ENCODE data around the gene EIF1. TPM values are rescaled to one million over a fixed set of nuclear protein-coding genes. Genes with fewer than 3 reads are reported as not detected.

Gene EIF1
- total and polyA plus RNA-seq, 8 donors = 697 to 782 (median 723) TPM

GRCh38 chr17:41678907-41679739 lies 9.6 kb upstream of the EIF1 start:
- Histone ChIP-seq H3K27me3 (no peaks in the 10 kb centered on the region), H3K36me3 (no peaks in the 10 kb centered on the region), H3K9me3 (no peaks in the 10 kb centered on the region), H3K4me1 (peaks cover 11 to 46% of the 10 kb centered on the region in 2 donors), H3K27ac (peak overlapping the region; percentile 87 to 92), H3K4me3 (peak overlapping the region; percentile 12 to 40)
- TF ChIP-seq CTCF (IDR thresholded peaks at IDR 0.05) = no peak
- ATAC-seq (peak; percentile 82), DNase-seq (peak in 1 of 4 donors; percentile 60)
- intact Hi-C loops (cut with DNase I) = no loop called here

GRCh38 chr17:41679740-41680425 lies 8.8 kb upstream of the EIF1 start:
- Histone ChIP-seq H3K4me3 (no peak overlapping the region), H3K27ac (peak overlapping the region; percentile 87 to 92), H3K27me3 (no peaks in the 10 kb centered on the region), H3K4me1 (peaks cover 11 to 45% of the 10 kb centered on the region in 2 donors), H3K36me3 (no peaks in the 10 kb centered on the region), H3K9me3 (no peaks in the 10 kb centered on the region)
- no peak for DNase-seq
- no peak for ATAC-seq
- no peak for TF ChIP-seq CTCF (IDR thresholded peaks at IDR 0.05)
- intact Hi-C loops (cut with DNase I) = no loop called here

GRCh38 chr17:41680426-41681040 lies 8.2 kb upstream of the EIF1 start:
- H3K4me3 ChIP-seq = no peak overlapping the region
- TF ChIP-seq CTCF (IDR thresholded peaks at IDR 0.05) = no peak
- H3K9me3 ChIP-seq = no peaks in the 10 kb centered on the region
- intact Hi-C loops (cut with DNase I) = no loop called here
- no peaks in the 10 kb centered on the region for H3K36me3 ChIP-seq
- peaks cover 11 to 39% of the 10 kb centered on the region in 2 donors for H3K4me1 ChIP-seq
- DNase-seq (no peak), ATAC-seq (no peak)
- no peak overlapping the region for H3K27ac ChIP-seq
- no peaks in the 10 kb centered on the region for H3K27me3 ChIP-seq

DNA sequence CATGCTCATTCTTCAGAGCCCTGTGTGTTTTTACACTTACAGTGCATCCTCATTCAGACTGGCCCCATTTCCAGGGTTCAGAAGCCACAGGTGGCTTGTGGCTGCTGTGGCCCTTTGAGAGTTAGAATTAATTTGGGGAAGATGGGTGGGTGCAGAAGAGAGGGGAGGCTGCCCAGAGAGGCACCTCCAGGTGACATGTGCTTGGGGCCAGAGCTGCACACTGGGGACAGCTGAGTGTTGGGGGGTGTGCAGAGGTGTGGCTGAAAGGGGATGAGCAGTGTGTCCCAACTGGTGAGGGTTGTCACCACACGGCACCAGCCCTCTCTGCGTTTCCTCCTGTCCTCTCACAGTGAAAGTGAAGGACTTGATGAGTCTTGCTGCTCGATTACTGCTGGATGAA lies 6.9 kb upstream of the EIF1 start:
- ATAC-seq (no peak), DNase-seq (no peak)
- no peaks in the 10 kb centered on the region for H3K27me3 ChIP-seq
- H3K4me1 ChIP-seq = peaks cover 11 to 27% of the 10 kb centered on the region in 2 donors
- intact Hi-C loops (cut with DNase I) = no loop called here
- no peak overlapping the region for H3K4me3 ChIP-seq
- H3K36me3 ChIP-seq = no peaks in the 10 kb centered on the region
- H3K27ac ChIP-seq = no peak overlapping the region
- H3K9me3 ChIP-seq = no peaks in the 10 kb centered on the region
- TF ChIP-seq CTCF (IDR thresholded peaks at IDR 0.05) = no peak

- TF ChIP-seq CTCF (IDR thresholded peaks at IDR 0.05) = no peak
- Histone ChIP-seq H3K4me3 (no peak overlapping the region), H3K4me1 (peaks cover 6 to 23% of the 10 kb centered on the region in 2 donors), H3K36me3 (no peaks in the 10 kb centered on the region), H3K9me3 (no peaks in the 10 kb centered on the region), H3K27me3 (no peaks in the 10 kb centered on the region), H3K27ac (no peak overlapping the region)
- ATAC-seq (no peak), DNase-seq (no peak)
- intact Hi-C loops (cut with DNase I) = no loop called here
Observed at GRCh38 chr17:41682631-41683030, 6.1 kb upstream of the EIF1 start.
